Lower lobe of right lung (tissue), 2 donors: ENCODE data around the gene TMEM120B. TPM values are rescaled to one million over a fixed set of nuclear protein-coding genes. Genes with fewer than 3 reads are reported as not detected.

ENCODE experiments used
- ATAC-seq, 2 donors: fragments of 200-7000 bp; cut with Tn5 transposase; one replicate each; pipeline ENCODE4 v1.9.1; 2020 to 2022; ENCODE audit warnings: mild to moderate bottlenecking in 2 of 2, moderate library complexity in 2 of 2
- DNase-seq: peaks from one replicate; pipeline ENCODE4 v3.0.0-alpha.2; 2020
- H3K27ac ChIP-seq: fragments of 200-600 bp; one replicate; pipeline ENCODE4 v1.8.0; 2022
- H3K27me3 ChIP-seq: fragments of 200-600 bp; one replicate; pipeline ENCODE4 v1.8.0; 2022; ENCODE audit warnings: low read depth
- H3K36me3 ChIP-seq: fragments of 200-600 bp; one replicate; pipeline ENCODE4 v1.8.0; 2022; ENCODE audit warnings: mild to moderate bottlenecking
- H3K4me1 ChIP-seq: fragments of 200-600 bp; one replicate; pipeline ENCODE4 v1.8.0; 2022
- H3K4me3 ChIP-seq: fragments of 200-600 bp; one replicate; pipeline ENCODE4 v1.8.0; 2022; ENCODE audit warnings: mild to moderate bottlenecking
- H3K9me3 ChIP-seq: fragments of 200-600 bp; one replicate; pipeline ENCODE4 v1.8.0; 2022
- CTCF ChIP-seq: fragments of 200-600 bp; IDR thresholded peaks from one replicate; pipeline ENCODE4 v1.8.0; 2022; ENCODE audit warnings: antibody characterized with exemption, mild to moderate bottlenecking
- intact Hi-C: fragments of 100-400 bp; cut with DNase I; formaldehyde crosslinking; loops from one replicate; pipeline ENCODE4 v1.11.0; 2022
- total RNA-seq: library from RNA; stranded (reverse); fragmentation: NEBNext Ultra II Directional; extraction: Animal tissue kit (Norgen Biotek cat#: 25700); gene quantifications from one replicate; pipeline ENCODE4 v1.2.1, GENCODE V29; 2021
- donor health status: DM: no; HTN: yes; CAD: no; lungs with severe emphysema.

TMEM120B gene
- total RNA-seq, 1 donor from 2014 or later = 13.4 TPM

DNA sequence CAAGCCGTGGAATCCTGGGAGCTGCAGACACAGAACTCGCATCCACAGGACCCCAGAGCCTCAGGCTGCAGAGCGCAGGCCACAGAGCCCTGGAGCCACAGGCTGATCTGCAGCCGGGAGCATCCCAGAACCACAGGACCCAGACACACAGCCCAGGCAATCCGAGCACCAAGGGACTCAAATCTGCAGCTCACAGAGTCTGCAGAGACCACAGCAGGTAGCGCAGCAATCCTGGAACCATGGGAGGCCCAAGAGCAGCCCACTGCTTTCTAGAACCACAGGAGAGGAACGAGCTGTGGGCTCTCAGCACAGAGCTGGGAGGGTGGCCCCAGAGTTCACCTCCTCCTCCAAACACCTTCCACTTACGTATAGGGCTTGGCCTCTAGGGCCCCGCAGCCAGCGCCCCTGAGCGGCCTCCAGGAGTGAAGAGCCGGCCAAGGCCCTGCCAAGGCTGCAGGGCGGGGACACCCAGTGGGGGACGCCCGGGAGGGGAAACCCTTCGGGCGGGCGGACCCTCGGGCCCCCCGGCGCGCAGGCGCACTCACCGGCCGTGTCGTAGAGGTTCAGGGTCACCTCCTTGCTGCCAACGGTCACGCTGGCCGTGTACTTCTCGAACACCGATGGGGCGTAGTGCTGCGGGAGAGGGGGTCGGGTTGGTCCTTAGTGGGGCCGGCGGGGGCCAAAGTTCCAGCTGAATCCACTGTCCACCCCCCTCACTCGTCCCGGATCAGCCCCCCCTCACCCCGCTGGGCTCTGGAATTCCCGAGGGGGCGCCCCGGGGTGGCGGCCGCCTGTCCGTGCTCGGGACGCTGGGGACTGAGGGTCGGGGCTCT is 80.3 kb downstream of the TMEM120B start:
- intact Hi-C loops = no loop called here
- DNase-seq (peak; percentile 81), ATAC-seq (peak; percentile 31 to 42)
- TF ChIP-seq CTCF = no peak
- H3K9me3 ChIP-seq = no peaks in the 10 kb centered on the region
- H3K27ac ChIP-seq = peak overlapping the region; percentile 85
- H3K27me3 ChIP-seq = no peaks in the 10 kb centered on the region
- peaks cover 21% of the 10 kb centered on the region for H3K36me3 ChIP-seq
- H3K4me3 ChIP-seq = peak overlapping the region; percentile 68
- peaks cover 94% of the 10 kb centered on the region for H3K4me1 ChIP-seq

DNA sequence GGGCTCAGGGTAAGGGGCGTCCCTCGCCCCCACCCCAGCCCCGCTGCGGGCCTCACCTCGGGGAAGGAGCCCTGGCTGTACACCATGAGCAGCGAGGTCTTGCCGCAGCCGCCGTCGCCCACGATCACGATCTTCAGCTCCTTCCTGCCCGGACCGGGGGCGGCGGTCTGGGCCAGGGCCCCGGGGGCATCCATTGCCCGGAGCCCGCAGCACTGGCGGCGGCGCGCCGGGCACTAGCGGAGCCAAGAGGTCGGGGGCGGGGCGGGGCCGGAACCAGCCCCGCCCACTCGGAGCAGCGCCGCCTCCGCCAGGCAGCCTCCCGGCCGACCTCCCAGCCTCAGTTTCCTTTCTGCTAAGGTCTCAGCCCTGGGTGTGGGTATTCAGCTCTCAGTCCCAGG is 80.9 kb downstream of the TMEM120B start, which contains the start of gene RHOF:
Gene RHOF, minus strand, starts transcription at position 249 of the 398 bp plus-strand sequence. Its CDS starts 55 bp downstream, at position 194.
- Histone ChIP-seq H3K4me3 (peak within 1 kb of the TSS; percentile 68), H3K9me3 (no peaks in the 10 kb centered on the region), H3K27me3 (no peaks in the 10 kb centered on the region), H3K4me1 (peaks cover 96% of the 10 kb centered on the region), H3K36me3 (peaks cover 27% of the 10 kb centered on the region), H3K27ac (peak within 1 kb of the TSS; percentile 85)
- ATAC-seq (peak; percentile 66 to 68), DNase-seq (peak; percentile 80)
- intact Hi-C loops = no loop called here
- no peak for TF ChIP-seq CTCF

DNA sequence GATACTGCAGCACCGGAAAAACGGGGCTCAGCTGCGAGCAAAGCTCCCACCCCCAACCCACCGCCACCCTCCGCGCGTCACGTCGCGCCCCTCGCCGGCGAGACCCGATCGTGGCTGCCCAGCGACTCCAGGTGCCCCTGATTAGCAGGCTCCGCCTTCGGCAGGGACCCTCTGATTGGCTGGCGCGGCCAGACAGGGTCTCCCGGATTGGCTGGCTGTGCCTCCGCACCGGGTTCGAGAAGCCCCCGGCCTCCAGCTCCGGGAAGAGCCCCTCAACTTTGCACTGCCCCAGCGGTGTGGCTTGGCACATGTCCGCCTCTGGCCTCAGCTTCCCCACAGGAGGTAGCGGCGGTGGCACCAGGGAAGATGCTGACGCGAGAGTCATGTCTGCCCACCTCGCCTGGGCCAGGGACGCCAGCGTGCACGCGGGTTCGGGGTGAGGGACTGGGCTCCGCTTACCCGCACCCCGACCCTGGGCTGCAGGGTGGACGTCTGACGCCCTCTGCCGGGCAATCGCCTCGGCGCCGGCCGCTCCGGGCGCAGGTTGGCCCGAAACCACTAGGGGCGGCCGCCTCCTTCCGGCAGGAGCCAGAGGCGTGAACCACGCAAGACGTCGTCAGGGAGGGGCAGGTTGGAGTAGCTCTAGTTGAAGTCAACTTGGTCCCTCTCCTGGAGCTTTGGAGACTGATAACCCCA is 81.4 kb downstream of the TMEM120B start:
- Histone ChIP-seq H3K27ac (peak overlapping the region; percentile 85), H3K27me3 (no peaks in the 10 kb centered on the region), H3K4me3 (peak overlapping the region; percentile 68), H3K36me3 (peaks cover 32% of the 10 kb centered on the region), H3K9me3 (no peaks in the 10 kb centered on the region), H3K4me1 (peaks cover 96% of the 10 kb centered on the region)
- peak; percentile 96 for DNase-seq
- intact Hi-C loops = no loop called here
- TF ChIP-seq CTCF = peak; percentile 99
- ATAC-seq = peak; percentile 85 to 90

DNA sequence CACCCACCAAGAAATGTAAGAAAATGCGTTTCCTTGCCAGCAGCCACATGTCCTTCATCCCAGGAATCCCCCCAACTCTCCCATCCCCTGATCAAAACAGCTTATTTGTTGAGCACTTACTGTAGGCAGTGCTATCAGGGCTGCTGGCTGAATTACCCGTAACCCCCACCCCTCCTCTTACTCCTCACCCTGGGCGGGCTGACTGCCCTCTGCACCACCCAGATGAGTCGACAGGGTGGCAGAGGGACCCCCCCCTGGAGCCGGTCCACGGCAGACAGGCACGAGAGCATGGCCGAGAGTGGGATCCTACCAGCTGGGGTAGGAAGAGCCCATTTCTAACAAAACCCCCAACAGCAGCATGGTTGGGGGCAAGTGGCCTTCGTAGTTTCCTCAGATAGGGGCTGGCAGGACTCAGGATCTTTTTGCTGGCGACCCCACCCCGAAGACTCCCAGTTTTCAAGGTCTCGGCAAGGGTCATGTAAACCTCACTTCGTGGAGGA is 82.0 kb downstream of the TMEM120B start:
- no peak for DNase-seq
- peaks cover 33% of the 10 kb centered on the region for H3K36me3 ChIP-seq
- peak overlapping the region; percentile 85 for H3K27ac ChIP-seq
- TF ChIP-seq CTCF = no peak
- no peaks in the 10 kb centered on the region for H3K27me3 ChIP-seq
- peak; percentile 0 to 4 for ATAC-seq
- H3K9me3 ChIP-seq = no peaks in the 10 kb centered on the region
- H3K4me1 ChIP-seq = peaks cover 95% of the 10 kb centered on the region
- H3K4me3 ChIP-seq = peak overlapping the region; percentile 68
- intact Hi-C loops = no loop called here

DNA sequence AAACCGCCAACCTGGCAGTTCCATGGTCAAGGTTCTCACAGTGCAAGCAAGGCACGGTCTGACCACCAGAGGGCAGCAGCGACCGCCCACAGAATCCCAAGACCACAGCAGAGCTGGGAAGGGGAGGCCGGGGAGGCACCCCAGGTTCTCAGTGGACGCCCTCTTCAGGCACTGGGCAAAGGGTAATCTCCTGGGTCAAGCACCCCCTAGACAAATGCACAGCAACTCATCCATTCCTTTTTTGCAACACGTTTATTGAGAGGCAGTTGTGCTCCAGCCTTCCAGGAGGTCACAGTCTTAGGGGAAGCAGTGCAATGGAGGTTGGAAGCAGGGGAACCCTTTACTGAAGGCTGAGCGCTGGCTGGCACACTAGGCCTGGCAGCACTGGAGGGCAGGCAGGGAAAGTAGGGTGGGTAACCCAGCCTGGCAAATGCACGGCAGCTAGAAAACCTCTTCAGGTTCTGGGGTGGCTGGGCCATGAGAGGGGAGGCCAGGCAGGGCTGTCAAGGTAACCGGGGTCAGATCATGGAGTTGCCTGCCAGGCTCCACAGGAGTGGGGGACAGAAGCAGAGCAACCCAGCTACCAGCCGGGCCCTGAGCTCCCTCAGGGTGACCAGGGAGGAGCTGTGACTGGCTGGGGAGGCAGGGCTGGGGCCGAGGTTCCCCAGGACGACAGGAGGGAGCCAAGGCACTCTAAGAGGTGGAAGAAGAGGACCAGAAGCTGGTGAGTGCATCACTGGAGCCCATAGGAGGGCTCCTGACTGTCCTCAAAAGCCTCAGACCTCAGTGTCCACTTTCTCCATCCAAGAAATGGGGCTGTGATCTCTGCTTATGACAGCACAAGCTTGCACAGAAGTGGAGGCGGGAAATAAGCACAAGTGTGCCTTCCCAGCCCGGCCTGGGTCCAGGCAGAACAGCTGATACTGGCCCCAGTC is 82.7 kb downstream of the TMEM120B start:
- peak; percentile 63 to 66 for ATAC-seq
- intact Hi-C loops = no loop called here
- H3K4me3 ChIP-seq = peak overlapping the region; percentile 68

More for the DNA sequence above, 82.7 kb downstream of the TMEM120B start:
- no peaks in the 10 kb centered on the region for H3K27me3 ChIP-seq
- DNase-seq = peak; percentile 90
- H3K9me3 ChIP-seq = no peaks in the 10 kb centered on the region
- peak overlapping the region; percentile 85 for H3K27ac ChIP-seq
- peaks cover 90% of the 10 kb centered on the region for H3K4me1 ChIP-seq
- TF ChIP-seq CTCF = peak; percentile 96
- H3K36me3 ChIP-seq = peaks cover 33% of the 10 kb centered on the region
